ENCODE data around the gene FBXW8.

FBXW8 gene

DNA sequence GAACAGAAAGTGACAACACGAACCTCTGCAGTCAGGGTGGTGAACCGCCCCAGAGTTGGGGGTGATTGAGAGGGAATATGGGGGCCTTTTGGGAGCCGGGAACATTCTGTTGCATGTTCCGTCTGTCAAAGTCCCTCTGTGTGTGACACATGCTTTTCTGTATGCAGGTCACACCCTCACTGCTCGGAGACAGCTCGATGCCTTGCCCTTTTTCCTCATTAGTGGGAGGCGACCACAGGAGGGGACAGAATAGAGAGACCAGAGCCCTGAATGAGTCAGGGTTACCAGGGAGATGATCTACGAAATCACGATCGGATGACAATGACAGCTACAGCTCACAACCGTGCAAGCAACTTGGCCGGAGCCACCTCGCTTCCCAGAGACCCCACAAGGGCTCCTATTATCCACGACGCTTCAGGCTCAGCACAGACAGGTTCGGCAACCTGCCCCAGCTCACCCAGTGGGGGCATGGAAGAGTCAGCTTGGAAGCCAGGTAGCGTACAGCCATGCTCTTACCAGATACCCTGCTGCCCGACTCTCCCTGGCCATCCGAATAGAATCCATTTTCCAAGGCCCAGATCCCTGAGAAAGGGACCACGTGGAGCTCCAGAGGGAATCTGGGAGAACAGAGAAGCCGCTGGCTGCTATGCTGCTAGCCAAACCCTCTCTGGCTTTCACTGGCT lies 149.6 kb downstream of the FBXW8 start:
- no peak overlapping the region for H3K27ac ChIP-seq
- no peak for DNase-seq (ENCODE audit: low read depth, low spot score)
- H3K9ac ChIP-seq (ENCODE audit: insufficient read length) = no peak overlapping the region
- H3K36me3 ChIP-seq (ENCODE audit: insufficient read depth, low read length) = no peaks in the 10 kb centered on the region
- no peaks in the 10 kb centered on the region for H3K9me3 ChIP-seq (ENCODE audit: low read depth, low read length)
- TF ChIP-seq FOXP2 (optimal IDR thresholded peaks at IDR 0.05; ENCODE audit: control extremely low read depth, extremely low read length, insufficient read depth) = no peak
- no peak for TF ChIP-seq EZH2 (IDR thresholded peaks at IDR 0.05)
- TF ChIP-seq POLR2AphosphoS5 (IDR thresholded peaks at IDR 0.05; ENCODE audit: borderline replicate concordance, low read depth, low read length) = no peak
- no peak overlapping the region for H3K4me3 ChIP-seq

DNA sequence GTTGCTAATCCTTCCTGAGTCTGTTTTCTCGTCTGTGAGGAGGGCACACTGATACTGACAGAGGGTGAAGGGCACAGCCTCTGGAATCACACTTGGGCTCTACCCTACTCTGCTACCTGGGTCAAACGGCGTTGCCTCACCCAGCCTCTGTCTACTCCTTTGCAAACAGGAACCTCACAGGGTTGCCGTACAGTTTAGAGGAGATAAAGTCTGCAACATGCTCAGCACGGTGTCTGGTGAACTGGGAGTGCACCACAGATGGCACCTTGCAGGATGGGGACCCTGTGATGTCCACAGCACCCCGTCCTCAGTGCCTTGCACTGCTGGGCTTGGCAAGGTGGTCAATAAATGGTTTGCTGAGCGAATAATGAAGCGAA lies 150.2 kb downstream of the FBXW8 start:
- H3K9ac ChIP-seq (ENCODE audit: insufficient read length) = no peak overlapping the region
- H3K36me3 ChIP-seq (ENCODE audit: insufficient read depth, low read length) = no peaks in the 10 kb centered on the region

DNA sequence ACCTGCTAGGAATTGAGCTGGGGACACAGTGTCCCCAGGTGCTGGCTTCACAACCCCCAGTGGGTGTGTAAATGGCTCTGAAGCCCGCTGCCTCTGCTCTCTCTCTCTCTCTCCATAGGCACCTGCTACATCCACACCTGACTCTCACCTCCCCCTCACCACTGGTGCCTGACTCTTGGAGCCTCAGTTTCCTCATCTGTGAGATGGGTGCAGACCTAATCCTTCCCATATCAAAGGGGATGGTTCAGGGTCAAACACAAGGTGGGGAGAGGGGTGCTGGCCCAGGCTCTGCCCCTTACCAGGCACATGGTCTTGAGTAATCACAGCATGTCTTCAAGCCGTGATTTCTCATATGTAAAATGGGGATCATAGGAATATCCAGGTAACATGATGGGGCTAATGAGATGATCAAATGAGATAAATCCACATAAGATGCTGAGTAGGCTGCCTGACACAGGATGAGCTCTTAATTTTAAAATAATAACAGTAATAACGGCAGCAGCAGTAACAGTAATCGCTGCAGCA lies 150.9 kb downstream of the FBXW8 start:
- no peak for DNase-seq (ENCODE audit: low read depth, low spot score)
- Histone ChIP-seq H3K4me3 (no peak overlapping the region), H3K9ac (ENCODE audit: insufficient read length) (no peak overlapping the region), H3K9me3 (ENCODE audit: low read depth, low read length) (no peaks in the 10 kb centered on the region), H3K27ac (no peak overlapping the region), H3K36me3 (ENCODE audit: insufficient read depth, low read length) (no peaks in the 10 kb centered on the region)
- TF ChIP-seq POLR2AphosphoS5 (IDR thresholded peaks at IDR 0.05; ENCODE audit: borderline replicate concordance, low read depth, low read length) (no peak), EZH2 (IDR thresholded peaks at IDR 0.05) (no peak), FOXP2 (optimal IDR thresholded peaks at IDR 0.05; ENCODE audit: control extremely low read depth, extremely low read length, insufficient read depth) (no peak)

More for the DNA sequence above, 150.2 kb downstream of the FBXW8 start:
- no peak overlapping the region for H3K27ac ChIP-seq
- no peak for TF ChIP-seq EZH2 (IDR thresholded peaks at IDR 0.05)
- no peak for DNase-seq (ENCODE audit: low read depth, low spot score)
- H3K9me3 ChIP-seq (ENCODE audit: low read depth, low read length) = no peaks in the 10 kb centered on the region
- no peak overlapping the region for H3K4me3 ChIP-seq

DNA sequence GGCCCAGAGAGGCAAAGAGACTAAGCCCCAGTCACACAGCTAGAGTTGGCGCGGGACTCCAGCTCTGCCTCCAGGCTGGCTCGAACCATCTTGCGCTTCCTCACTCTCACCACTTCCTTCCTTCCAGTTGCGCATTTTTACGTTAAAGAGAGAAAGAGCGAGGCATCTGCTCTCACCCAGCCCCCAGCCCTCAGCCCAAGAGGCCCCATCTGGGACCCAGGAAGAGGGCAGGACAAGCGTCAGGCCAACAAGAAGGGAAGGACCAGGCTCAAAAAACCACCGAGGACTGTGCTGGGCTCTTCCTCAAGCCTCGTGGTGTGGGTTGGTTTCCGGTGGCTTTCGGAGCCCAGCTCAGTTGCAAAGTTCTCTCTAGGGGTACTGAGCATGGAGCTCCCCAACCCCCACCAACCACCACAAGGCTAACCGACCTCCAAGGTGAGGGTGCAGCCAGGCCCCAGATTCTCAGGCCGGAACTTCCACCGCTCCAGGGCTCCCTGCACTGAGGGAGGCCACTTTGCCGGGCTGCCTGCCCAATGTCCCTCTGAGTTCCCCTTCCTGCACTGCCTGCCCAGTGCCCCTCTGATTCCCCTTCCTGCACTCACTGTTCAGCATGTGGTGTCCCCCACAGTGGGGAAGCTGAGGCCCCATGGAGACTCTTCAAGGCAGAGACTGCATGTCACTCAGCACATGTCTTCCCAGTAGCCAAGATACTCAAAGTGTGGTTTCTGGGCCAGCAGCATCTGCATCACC lies 152.6 kb downstream of the FBXW8 start:
- no peaks in the 10 kb centered on the region for H3K9me3 ChIP-seq (ENCODE audit: low read depth, low read length)
- H3K27ac ChIP-seq = no peak overlapping the region
- no peaks in the 10 kb centered on the region for H3K36me3 ChIP-seq (ENCODE audit: insufficient read depth, low read length)
- no peak overlapping the region for H3K4me3 ChIP-seq
- no peak for DNase-seq (ENCODE audit: low read depth, low spot score)
- no peak for TF ChIP-seq FOXP2 (optimal IDR thresholded peaks at IDR 0.05; ENCODE audit: control extremely low read depth, extremely low read length, insufficient read depth)
- H3K9ac ChIP-seq (ENCODE audit: insufficient read length) = no peak overlapping the region

DNA sequence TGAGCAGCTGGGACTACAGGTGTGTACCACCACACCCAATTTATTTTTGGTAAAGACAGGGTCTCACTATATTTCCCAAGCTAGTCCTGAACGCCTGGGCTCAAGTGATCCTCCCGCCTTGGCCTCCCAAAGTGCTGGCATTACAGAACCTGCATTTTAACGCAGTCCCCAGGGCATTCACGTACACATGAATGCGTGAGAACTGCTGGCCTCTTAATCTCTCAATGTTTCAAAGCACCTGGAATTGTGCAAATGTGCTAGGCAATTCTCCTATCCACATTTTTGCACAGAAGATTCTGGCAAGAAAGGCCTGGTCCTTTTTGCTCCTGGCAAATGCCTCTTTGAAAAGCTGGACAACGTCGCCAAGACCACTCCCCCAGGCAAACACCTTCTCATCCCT lies 153.3 kb downstream of the FBXW8 start:
- no peak for DNase-seq (ENCODE audit: low read depth, low spot score)
- no peaks in the 10 kb centered on the region for H3K36me3 ChIP-seq (ENCODE audit: insufficient read depth, low read length)
- no peak overlapping the region for H3K9ac ChIP-seq (ENCODE audit: insufficient read length)
- H3K27ac ChIP-seq = no peak overlapping the region
- no peak overlapping the region for H3K4me3 ChIP-seq
- no peaks in the 10 kb centered on the region for H3K9me3 ChIP-seq (ENCODE audit: low read depth, low read length)
- TF ChIP-seq FOXP2 (optimal IDR thresholded peaks at IDR 0.05; ENCODE audit: control extremely low read depth, extremely low read length, insufficient read depth) (no peak), POLR2AphosphoS5 (IDR thresholded peaks at IDR 0.05; ENCODE audit: borderline replicate concordance, low read depth, low read length) (no peak), EZH2 (IDR thresholded peaks at IDR 0.05) (no peak)

DNA sequence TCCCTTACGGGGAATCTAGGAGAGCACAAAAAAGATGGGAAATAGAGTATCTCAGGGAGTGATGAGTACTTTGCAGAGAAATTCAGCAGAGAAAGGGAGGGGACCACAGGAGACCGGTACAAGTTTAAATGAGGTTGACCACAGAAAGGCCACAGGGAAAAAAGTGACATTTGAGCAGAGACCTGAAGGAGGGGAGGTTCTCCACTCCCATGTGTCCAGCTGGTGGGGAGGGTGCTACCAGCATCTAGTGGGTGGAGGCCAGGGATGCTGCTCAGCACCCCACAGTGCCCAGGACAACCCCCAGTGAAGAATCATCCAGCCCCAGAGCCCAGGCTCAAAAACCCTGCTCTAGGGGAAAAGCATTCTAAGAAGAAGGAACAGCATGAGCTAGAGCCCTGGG lies 153.8 kb downstream of the FBXW8 start:
- H3K9me3 ChIP-seq (ENCODE audit: low read depth, low read length) = no peaks in the 10 kb centered on the region
- no peak for DNase-seq (ENCODE audit: low read depth, low spot score)
- no peak overlapping the region for H3K9ac ChIP-seq (ENCODE audit: insufficient read length)
- H3K27ac ChIP-seq = no peak overlapping the region
- H3K36me3 ChIP-seq (ENCODE audit: insufficient read depth, low read length) = no peaks in the 10 kb centered on the region
- H3K4me3 ChIP-seq = no peak overlapping the region
- TF ChIP-seq POLR2AphosphoS5 (IDR thresholded peaks at IDR 0.05; ENCODE audit: borderline replicate concordance, low read depth, low read length) (no peak), EZH2 (IDR thresholded peaks at IDR 0.05) (no peak), FOXP2 (optimal IDR thresholded peaks at IDR 0.05; ENCODE audit: control extremely low read depth, extremely low read length, insufficient read depth) (no peak)

DNA sequence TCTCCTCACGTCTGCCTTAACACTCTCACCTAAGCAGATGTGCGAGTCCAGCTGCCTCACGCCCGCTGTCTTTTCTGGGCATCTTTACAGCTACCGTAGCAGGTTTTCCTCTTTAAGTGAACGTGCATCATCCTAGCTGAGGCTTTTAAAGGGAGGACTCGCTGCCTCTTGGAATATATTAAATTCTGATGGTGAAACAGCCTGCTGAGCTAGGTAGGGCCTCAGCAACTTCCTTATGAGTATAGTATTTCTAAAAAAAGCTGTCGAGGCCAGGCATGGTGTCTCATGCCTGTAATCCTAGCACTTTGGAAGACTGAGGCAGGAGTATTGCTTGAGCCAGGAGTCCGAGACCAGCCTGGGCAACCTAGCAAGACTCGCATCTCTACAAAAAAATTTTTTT lies 156.3 kb downstream of the FBXW8 start:
- Histone ChIP-seq H3K9ac (ENCODE audit: insufficient read length) (no peak overlapping the region), H3K9me3 (ENCODE audit: low read depth, low read length) (no peaks in the 10 kb centered on the region), H3K4me3 (no peak overlapping the region), H3K27ac (no peak overlapping the region), H3K36me3 (ENCODE audit: insufficient read depth, low read length) (no peaks in the 10 kb centered on the region)
- DNase-seq (ENCODE audit: low read depth, low spot score) = no peak
- TF ChIP-seq POLR2AphosphoS5 (IDR thresholded peaks at IDR 0.05; ENCODE audit: borderline replicate concordance, low read depth, low read length) (no peak), EZH2 (IDR thresholded peaks at IDR 0.05) (no peak), FOXP2 (optimal IDR thresholded peaks at IDR 0.05; ENCODE audit: control extremely low read depth, extremely low read length, insufficient read depth) (no peak)

DNA sequence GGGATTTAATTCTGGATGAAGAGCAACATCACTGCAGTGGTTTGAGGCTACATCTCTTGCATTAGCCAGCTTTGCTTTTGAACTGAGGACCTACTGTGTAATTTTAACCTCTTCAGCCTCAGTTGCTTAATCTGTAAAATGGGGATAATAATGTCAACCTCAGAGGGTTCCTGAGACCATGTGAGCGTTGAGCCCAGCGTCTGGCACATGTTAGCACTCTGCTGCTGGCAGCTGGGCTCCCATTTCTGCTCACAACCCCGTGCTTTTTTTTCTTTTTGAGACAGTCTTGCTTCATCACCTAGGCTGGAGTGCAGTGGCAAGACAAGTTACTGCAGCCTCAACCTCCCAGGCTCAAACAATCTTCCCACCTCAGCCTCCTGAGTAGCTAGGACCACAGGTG lies 156.9 kb downstream of the FBXW8 start:
- no peak for DNase-seq (ENCODE audit: low read depth, low spot score)
- Histone ChIP-seq H3K36me3 (ENCODE audit: insufficient read depth, low read length) (no peaks in the 10 kb centered on the region), H3K9ac (ENCODE audit: insufficient read length) (no peak overlapping the region), H3K9me3 (ENCODE audit: low read depth, low read length) (no peaks in the 10 kb centered on the region), H3K27ac (no peak overlapping the region), H3K4me3 (no peak overlapping the region)
- TF ChIP-seq POLR2AphosphoS5 (IDR thresholded peaks at IDR 0.05; ENCODE audit: borderline replicate concordance, low read depth, low read length) (no peak), FOXP2 (optimal IDR thresholded peaks at IDR 0.05; ENCODE audit: control extremely low read depth, extremely low read length, insufficient read depth) (no peak), EZH2 (IDR thresholded peaks at IDR 0.05) (no peak)
